Heart left ventricle (tissue), 16 donors: Measurements from ENCODE around the gene ATP6V0A4. TPM values are rescaled to one million over a fixed set of nuclear protein-coding genes. Genes with fewer than 3 reads are reported as not detected.
"Not testable (repeated sequence)": the region's sequence is repeated elsewhere in the genome, so short reads cannot be mapped to it uniquely, and the experiment has no call there.

Experiments used
- ATAC-seq, 4 donors: fragments of 200-7000 bp; cut with Tn5 transposase; one replicate each; pipeline ENCODE4 v1.9.1; 2020 to 2022; ENCODE audit warnings: moderate library complexity in 4 of 4, mild to moderate bottlenecking in 3 of 4, moderate number of reproducible peaks in 1 of 4
- DNase-seq, 5 donors: peaks; one replicate each; pipeline ENCODE4 v3.0.0-alpha.2; 2020
- H3K27ac ChIP-seq, 12 donors: fragments of 200-600 bp; sonication (generic) in 4 of 12; one replicate each; pipeline versions ENCODE4 v1.5.0 to v1.8.0; 2016 to 2022; ENCODE audit warnings: mild to moderate bottlenecking in 2 of 12
- H3K27me3 ChIP-seq, 9 donors: fragments of 200-600 bp; sonication (generic) in 2 of 9; one replicate each; pipeline versions ENCODE4 v1.5.1 to v1.8.0; 2016 to 2022; ENCODE audit warnings: mild to moderate bottlenecking in 3 of 9
- H3K36me3 ChIP-seq, 9 donors: fragments of 200-600 bp; sonication (generic) in 2 of 9; one replicate each; pipeline versions ENCODE4 v1.5.0 to v1.8.0; 2018 to 2022; ENCODE audit warnings: mild to moderate bottlenecking in 2 of 9
- H3K4me1 ChIP-seq, 12 donors: fragments of 200-600 bp; sonication (generic) in 4 of 12; one replicate each; pipeline versions ENCODE4 v1.5.0 to v1.8.0; 2016 to 2022; ENCODE audit warnings: mild to moderate bottlenecking in 3 of 12
- H3K4me3 ChIP-seq, 12 donors: fragments of 200-600 bp; sonication (generic) in 4 of 12; one replicate each; pipeline versions ENCODE4 v1.5.0 to v1.8.0; 2017 to 2022; ENCODE audit warnings: mild to moderate bottlenecking in 9 of 12, moderate library complexity in 4 of 12
- H3K9me3 ChIP-seq, 12 donors: fragments of 200-600 bp; sonication (generic) in 4 of 12; one replicate each; pipeline versions ENCODE4 v1.5.0 to v1.8.0; 2016 to 2022; ENCODE audit warnings: mild to moderate bottlenecking in 1 of 12
- POLR2A ChIP-seq, 2 donors: fragments of 450-650 bp; IDR thresholded peaks; one replicate each; pipeline ENCODE4 v1.6.1; 2017; ENCODE audit warnings: antibody characterized with exemption in 2 of 2, mild to moderate bottlenecking in 2 of 2, moderate library complexity in 2 of 2
- WGBS, 4 donors: extraction: QIAGEN DNeasy Blood & Tissue Kit in 2 of 4; methylation state at CpG; one replicate each; pipeline versions ENCODE4 v1.1.5 to v1.1.7; 2013 to 2018; 5-methylcytosine and 5-hydroxymethylcytosine counted together
- intact Hi-C, 10 donors: fragments of 100-400 bp; cut with DNase I; formaldehyde crosslinking; loops; one replicate each; pipeline versions ENCODE4 v1.11.1 to v1.14.2; 2022
- polyA plus RNA-seq, 2 donors: library from polyadenylated mRNA; stranded (reverse); fragments of 200-250 nt; gene quantifications; one replicate each; pipeline ENCODE4 v1.2.3, GENCODE V29; 2013
- total RNA-seq, 9 donors: library from RNA; depleted of rRNA in 2 of 9; stranded (reverse); fragments of >200 nt in 2 of 9; fragmentation: NEBNext Ultra II Directional in 3 of 9; extraction: Animal tissue kit (Norgen Biotek cat#: 25700) in 3 of 9; gene quantifications; one replicate each; pipeline versions ENCODE4 v1.1.0 to v1.2.4, GENCODE V29; 2016 to 2023
- TF ChIP-seq, protein P1 (sequence below), 12 donors: fragments of 200-600 bp; sonication (generic) in 4 of 12; IDR thresholded peaks; one replicate each; pipeline versions ENCODE4 v1.5.0 to v1.8.0; 2018 to 2022; ENCODE audit warnings: antibody characterized with exemption in 12 of 12, mild to moderate bottlenecking in 5 of 12
- donor health status: ischemic (EF 13 %, LVEDD 7.1; RV severe dilation, severe dysfunction).
- donor health status: healthy with polysubstance abuse.
- donor health status: DM: no; HTN: yes; CAD: no.
- donor health status: DM: no; HTN: no; CAD: no.
- donor health status: ischemic (EF 25% LVEDD 6.9; RV normal size, moderate dysfunction).
- donor health status: ischemic (EF 25% LVEDD 5.7; RV mildly dilated, moderate dysfunction).
- donor health status: healthy.
- donor health status: DM: yes; HTN: yes; CAD: no.
- donor health status: ischemic (EF 35%, LVEDD 5.7; RV mildly dilated, moderate dysfunction).
- donor health status: nonischemic (EF 11% LVEDD 7.7; RV severe dilation, severe dysfunction).
- donor health status: DM: yes; HTN: yes; CAD: no.
- donor health status: PGD.
- donor health status: ischemic (EF 29% LVEDD 5.4; RV normal size, mild dysfunction).
- donor health status: nonischemic (EF 23%, LVEDD 6.1; RV moderate dilation, normal function).

The ATP6V0A4 gene
- total and polyA plus RNA-seq, 11 donors = not detected

DNA sequence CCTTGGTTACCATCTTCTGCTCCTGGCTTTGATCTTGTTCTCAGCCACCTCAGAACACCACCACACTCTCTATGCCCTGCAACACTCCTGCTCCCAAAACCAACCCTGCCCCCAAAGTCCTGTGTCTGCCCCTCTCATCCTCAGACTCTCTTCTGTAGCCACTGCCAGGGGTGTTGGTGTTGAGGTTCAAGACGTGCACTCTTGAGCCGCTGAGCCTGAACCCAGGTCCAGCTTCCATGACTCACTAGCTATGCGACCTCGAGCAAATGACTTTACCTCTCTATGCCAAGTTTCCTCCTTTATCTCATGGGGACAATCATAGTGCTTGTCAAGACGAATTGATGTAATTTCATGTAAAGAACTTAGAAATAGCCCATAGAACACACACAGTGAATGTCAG, 840 bp upstream of the ATP6V0A4 start:
- Histone ChIP-seq H3K27ac (no peak overlapping the region), H3K4me3 (no peak overlapping the region), H3K36me3 (no peaks in the 10 kb centered on the region), H3K27me3 (peaks cover 0 to 21% (median 3%) of the 10 kb centered on the region in 9 donors), H3K4me1 (no peaks in the 10 kb centered on the region), H3K9me3 (no peaks in the 10 kb centered on the region)
- DNase-seq = no peak
- TF ChIP-seq, protein P1, sequence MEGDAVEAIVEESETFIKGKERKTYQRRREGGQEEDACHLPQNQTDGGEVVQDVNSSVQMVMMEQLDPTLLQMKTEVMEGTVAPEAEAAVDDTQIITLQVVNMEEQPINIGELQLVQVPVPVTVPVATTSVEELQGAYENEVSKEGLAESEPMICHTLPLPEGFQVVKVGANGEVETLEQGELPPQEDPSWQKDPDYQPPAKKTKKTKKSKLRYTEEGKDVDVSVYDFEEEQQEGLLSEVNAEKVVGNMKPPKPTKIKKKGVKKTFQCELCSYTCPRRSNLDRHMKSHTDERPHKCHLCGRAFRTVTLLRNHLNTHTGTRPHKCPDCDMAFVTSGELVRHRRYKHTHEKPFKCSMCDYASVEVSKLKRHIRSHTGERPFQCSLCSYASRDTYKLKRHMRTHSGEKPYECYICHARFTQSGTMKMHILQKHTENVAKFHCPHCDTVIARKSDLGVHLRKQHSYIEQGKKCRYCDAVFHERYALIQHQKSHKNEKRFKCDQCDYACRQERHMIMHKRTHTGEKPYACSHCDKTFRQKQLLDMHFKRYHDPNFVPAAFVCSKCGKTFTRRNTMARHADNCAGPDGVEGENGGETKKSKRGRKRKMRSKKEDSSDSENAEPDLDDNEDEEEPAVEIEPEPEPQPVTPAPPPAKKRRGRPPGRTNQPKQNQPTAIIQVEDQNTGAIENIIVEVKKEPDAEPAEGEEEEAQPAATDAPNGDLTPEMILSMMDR (IDR thresholded peaks at IDR 0.05) = no peak
- TF ChIP-seq POLR2A (IDR thresholded peaks at IDR 0.05) = no peak
- ATAC-seq = no peak
- intact Hi-C loops = no loop called here
- 39 to 57% (median 52%) methylated on average over 5 of the region's 5 CpGs for WGBS, 4 donors

DNA sequence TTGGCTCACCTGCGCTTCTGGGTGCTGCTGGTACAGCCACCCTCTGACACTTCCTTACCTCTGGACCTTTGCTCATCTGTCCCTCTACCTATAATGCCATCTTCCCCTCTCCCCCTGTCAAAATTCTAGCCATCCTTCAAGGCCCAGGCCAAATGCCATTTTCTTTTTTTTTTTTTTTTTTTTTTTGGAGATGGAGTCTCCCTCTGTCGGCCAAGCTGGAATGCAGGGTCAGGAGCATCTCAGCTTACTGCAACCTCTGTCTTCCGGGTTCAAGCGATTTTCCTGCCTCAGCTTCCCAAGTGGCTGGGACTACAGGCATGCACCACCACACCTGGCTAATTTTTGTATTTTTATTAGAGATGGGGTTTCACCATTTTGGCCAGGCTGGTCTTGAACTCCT, 950 bp downstream of the ATP6V0A4 start:
- WGBS, 4 donors = 48 to 81% (median 68%) methylated on average over 4 of the region's 4 CpGs
- ATAC-seq, DNase-seq, H3K36me3 ChIP-seq, H3K27ac ChIP-seq, H3K9me3 ChIP-seq, H3K4me1 ChIP-seq, H3K4me3 ChIP-seq, intact Hi-C loops: not testable (repeated sequence)
- H3K27me3 ChIP-seq = peaks cover 0 to 21% (median 3%) of the 10 kb centered on the region in 9 donors

DNA sequence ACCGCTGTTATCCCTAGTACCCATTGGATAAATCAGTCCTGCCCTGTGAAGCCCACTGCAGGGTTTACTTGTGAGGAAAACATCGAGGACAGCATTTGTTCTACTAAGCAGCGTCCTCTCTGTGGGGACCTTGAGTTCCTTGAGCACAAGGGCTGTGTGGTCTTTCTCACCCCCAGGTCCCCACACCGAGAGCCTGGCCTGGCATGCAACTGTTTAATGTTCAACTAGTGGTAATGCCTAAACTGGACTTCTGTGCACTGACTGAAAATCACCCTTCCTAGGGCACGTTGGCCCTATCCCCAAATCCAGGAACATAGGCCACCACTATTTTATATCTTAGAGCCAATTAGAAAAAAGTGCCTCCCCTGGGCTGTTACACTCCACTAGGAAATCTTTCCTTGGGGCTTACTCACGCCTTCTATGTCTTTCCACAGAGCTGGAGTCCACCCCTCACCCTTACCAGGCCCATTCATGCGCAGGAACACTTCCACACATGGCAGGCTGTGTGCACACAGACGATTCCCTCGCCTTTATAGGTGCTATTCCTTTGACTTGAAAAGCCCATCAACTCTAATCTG, 1.9 kb downstream of the ATP6V0A4 start:
- Histone ChIP-seq H3K4me3 (no peak overlapping the region), H3K36me3 (no peaks in the 10 kb centered on the region), H3K27me3 (peaks cover 0 to 21% (median 3%) of the 10 kb centered on the region in 9 donors), H3K9me3 (no peaks in the 10 kb centered on the region), H3K27ac (no peak overlapping the region), H3K4me1 (no peaks in the 10 kb centered on the region)
- no peak for ATAC-seq
- TF ChIP-seq, protein P1 (IDR thresholded peaks at IDR 0.05) = no peak
- no peak for TF ChIP-seq POLR2A (IDR thresholded peaks at IDR 0.05)
- WGBS, 4 donors = 87 to 89% (median 89%) methylated on average over 9 of the region's 9 CpGs
- DNase-seq = no peak
- intact Hi-C loops = no loop called here

DNA sequence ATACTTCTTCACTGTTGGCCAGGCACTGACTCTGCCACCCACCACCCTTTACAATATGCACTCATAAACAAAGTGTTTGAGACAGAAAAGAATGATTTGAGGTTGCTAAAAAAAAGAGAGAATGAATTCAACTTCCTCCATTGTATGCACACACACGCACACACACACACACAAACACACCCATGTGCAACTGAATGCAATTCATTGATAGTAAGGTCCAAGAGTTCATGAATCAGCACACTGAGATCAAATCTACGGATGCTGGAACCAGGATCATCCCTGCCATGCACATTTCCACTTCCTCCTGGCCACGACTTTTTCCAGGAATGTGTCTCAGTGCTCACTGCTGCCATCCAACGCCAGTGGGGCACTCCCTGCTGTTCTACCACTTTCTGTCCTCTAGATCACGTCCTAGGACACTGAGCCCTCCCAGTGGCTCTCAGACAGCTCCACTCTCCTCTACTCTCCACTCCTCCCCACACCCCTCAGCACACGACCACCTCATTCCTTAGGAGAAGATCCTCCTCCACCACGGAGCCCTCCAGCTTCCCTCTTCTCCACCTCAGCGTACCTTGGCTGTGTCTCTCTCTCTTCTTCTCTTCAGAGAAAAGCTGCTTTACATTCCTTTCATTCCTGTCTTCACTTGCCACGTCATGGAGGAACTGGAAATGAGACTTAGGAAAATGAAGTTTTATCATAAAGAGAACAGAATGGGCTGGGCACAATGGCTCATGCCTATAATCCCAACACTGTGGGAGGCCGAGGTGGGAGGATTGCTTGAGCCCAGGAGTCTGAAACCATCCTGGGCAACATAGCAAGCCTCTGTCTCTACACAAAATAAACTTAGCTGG, 12.2 kb downstream of the ATP6V0A4 start:
- Histone ChIP-seq H3K27ac (no peak overlapping the region), H3K27me3 (peaks cover 0 to 17% (median 0%) of the 10 kb centered on the region in 9 donors), H3K36me3 (no peaks in the 10 kb centered on the region), H3K4me1 (no peaks in the 10 kb centered on the region), H3K9me3 (peaks cover 0 to 5% (median 0%) of the 10 kb centered on the region in 12 donors), H3K4me3 (no peak overlapping the region)
- no peak for DNase-seq
- WGBS, 4 donors = 40 to 52% (median 45%) methylated on average over 10 of the region's 10 CpGs
- ATAC-seq = no peak
- TF ChIP-seq, protein P1 (IDR thresholded peaks at IDR 0.05) = no peak
- TF ChIP-seq POLR2A (IDR thresholded peaks at IDR 0.05) = no peak
- intact Hi-C loops = no loop called here
